Stomach (tissue), 9 donors: ENCODE results near the gene ANTKMT. TPM values are rescaled to one million over a fixed set of nuclear protein-coding genes. Genes with fewer than 3 reads are reported as not detected.

ENCODE experiments used
- DNase-seq, 2 donors: peaks; one replicate each; pipeline versions ENCODE4 v3.0.0 to v3.0.0-alpha.2; 2013 to 2019
- H3K27ac ChIP-seq, 5 donors: fragments of 200-600 bp in 4 of 5; sonication (generic) in 4 of 5; one replicate each; pipeline ENCODE4 v1.5.1; 2013 to 2019; ENCODE audit warnings: mild to moderate bottlenecking in 1 of 5, moderate library complexity in 1 of 5
- H3K27me3 ChIP-seq, 3 donors: fragments of 200-600 bp; sonication (generic); one replicate each; pipeline ENCODE4 v1.5.1; 2017 to 2019; ENCODE audit warnings: mixed run types in 1 of 3
- H3K36me3 ChIP-seq, 4 donors: fragments of 200-600 bp; sonication (generic); 1 replicate in 3 of 4; 2 replicates in 1 of 4; pipeline ENCODE4 v1.5.1; 2016 to 2019
- H3K4me1 ChIP-seq, 4 donors: fragments of 200-600 bp; sonication (generic); one replicate each; pipeline ENCODE4 v1.5.1; 2016 to 2019
- H3K4me3 ChIP-seq, 4 donors: fragments of 200-600 bp; sonication (generic) in 3 of 4; one replicate each; pipeline ENCODE4 v1.5.1; 2016 to 2019; ENCODE audit warnings: mild to moderate bottlenecking in 1 of 4
- H3K9me3 ChIP-seq, 4 donors: fragments of 200-600 bp; sonication (generic); one replicate each; pipeline ENCODE4 v1.5.1; 2016 to 2019
- EP300 ChIP-seq: sonication (generic); formaldehyde crosslinking; IDR thresholded peaks from one replicate; pipeline ENCODE4 v1.6.1; 2017; ENCODE audit warnings: antibody characterized with exemption
- POLR2A ChIP-seq, 4 donors: fragments of 450-650 bp; IDR thresholded peaks; one replicate each; pipeline ENCODE4 v1.6.1; 2016; ENCODE audit warnings: antibody characterized with exemption in 4 of 4, control low read depth in 2 of 4, mild to moderate bottlenecking in 1 of 4, moderate library complexity in 1 of 4
- POLR2AphosphoS5 ChIP-seq, 3 donors: sonication (generic); formaldehyde crosslinking; IDR thresholded peaks; one replicate each; pipeline ENCODE4 v1.6.1; 2016; ENCODE audit warnings: antibody characterized with exemption in 3 of 3
- WGBS, 5 donors: extraction: QIAGEN DNeasy Blood & Tissue Kit in 3 of 5; methylation state at CpG; one replicate each; pipeline versions ENCODE4 v1.1.5 to v1.1.7; 2013 to 2018; 5-methylcytosine and 5-hydroxymethylcytosine counted together
- intact Hi-C: fragments of 100-400 bp; cut with DNase I; formaldehyde crosslinking; loops from one replicate; pipeline ENCODE4 v1.15.1; 2023; ENCODE audit warnings: low total_unique reads
- polyA plus RNA-seq, 3 donors: library from polyadenylated mRNA; stranded (reverse); fragments of 200-250 nt; gene quantifications; one replicate each; pipeline ENCODE4 v1.2.3, GENCODE V29; 2013
- total RNA-seq, 5 donors: library from RNA; depleted of rRNA; stranded (reverse); fragments of >200 nt; gene quantifications; one replicate each; pipeline versions ENCODE4 v1.1.0 to v1.2.3, GENCODE V29; 2014 to 2016
- TF ChIP-seq, protein P1 (sequence below), 7 experiments: fragments of 450-650 bp in 4 of 7; fragments of 200-600 bp in 3 of 7; sonication (generic) in 3 of 7; IDR thresholded peaks; one replicate each; pipeline ENCODE4 v1.5.1; 2016 to 2019; ENCODE audit warnings: antibody characterized with exemption in 7 of 7, control low read depth in 2 of 7, mild to moderate bottlenecking in 1 of 7
- donor health status: healthy with polysubstance abuse.
- donor health status: Bipolar disorder and iron deficiency.
- donor health status: healthy.

ANTKMT gene
- total and polyA plus RNA-seq, 8 donors, result 9.7 to 602 (median 51.5) TPM

GRCh38 chr16:673399-673991 lies 47.5 kb upstream of the ANTKMT start:
- Histone ChIP-seq H3K27ac (no peak overlapping the region), H3K27me3 (peaks cover 0 to 18% (median 0%) of the 10 kb centered on the region in 3 donors), H3K4me3 (no peak overlapping the region), H3K4me1 (peaks cover 32 to 57% (median 49%) of the 10 kb centered on the region in 4 donors), H3K9me3 (no peaks in the 10 kb centered on the region), H3K36me3 (peaks cover 44 to 53% (median 52%) of the 10 kb centered on the region in 4 donors)
- WGBS, 5 donors, result 87 to 94% (median 89%) methylated on average over 8 to 18 of the region's 18 CpGs
- intact Hi-C loops, result no loop called here
- TF ChIP-seq EP300 (no peak), POLR2A (IDR thresholded peaks at IDR 0.05) (no peak), POLR2AphosphoS5 (IDR thresholded peaks at IDR 0.05) (no peak)
- TF ChIP-seq, protein P1, sequence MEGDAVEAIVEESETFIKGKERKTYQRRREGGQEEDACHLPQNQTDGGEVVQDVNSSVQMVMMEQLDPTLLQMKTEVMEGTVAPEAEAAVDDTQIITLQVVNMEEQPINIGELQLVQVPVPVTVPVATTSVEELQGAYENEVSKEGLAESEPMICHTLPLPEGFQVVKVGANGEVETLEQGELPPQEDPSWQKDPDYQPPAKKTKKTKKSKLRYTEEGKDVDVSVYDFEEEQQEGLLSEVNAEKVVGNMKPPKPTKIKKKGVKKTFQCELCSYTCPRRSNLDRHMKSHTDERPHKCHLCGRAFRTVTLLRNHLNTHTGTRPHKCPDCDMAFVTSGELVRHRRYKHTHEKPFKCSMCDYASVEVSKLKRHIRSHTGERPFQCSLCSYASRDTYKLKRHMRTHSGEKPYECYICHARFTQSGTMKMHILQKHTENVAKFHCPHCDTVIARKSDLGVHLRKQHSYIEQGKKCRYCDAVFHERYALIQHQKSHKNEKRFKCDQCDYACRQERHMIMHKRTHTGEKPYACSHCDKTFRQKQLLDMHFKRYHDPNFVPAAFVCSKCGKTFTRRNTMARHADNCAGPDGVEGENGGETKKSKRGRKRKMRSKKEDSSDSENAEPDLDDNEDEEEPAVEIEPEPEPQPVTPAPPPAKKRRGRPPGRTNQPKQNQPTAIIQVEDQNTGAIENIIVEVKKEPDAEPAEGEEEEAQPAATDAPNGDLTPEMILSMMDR (IDR thresholded peaks at IDR 0.05), result no peak
- DNase-seq, result no peak

DNA sequence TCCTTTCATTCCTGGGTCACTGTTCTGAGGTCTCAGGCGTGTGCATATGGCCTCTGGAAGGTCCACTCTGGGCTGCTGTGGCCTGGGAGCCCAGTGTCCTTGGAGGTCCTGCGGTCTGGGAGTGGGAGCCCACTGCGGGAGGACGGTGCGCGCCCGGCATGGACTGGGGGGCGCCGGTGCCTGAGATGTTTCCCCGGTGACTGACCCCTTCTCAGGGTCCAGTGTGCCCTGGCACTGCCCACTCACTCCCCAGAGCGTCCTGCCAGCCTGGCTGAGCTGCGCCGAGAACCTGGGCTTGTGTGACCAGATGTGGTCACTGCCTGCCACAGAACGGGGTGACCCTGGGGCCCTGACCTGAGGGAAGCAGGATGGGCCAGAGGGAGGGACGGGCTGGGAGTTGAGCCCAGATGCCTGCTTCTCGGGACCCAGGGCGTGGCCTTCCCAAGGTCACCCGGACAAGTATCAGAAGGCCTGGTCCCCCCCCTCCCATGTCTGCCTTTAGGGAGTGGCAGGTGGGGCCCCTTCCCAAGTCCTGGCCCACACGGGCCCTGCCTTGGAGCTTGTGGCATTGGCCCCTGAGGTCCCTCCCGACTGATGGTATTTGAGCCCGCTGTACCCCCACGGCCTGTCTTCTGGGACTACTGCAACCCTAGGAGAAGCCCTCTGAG lies 46.6 kb upstream of the ANTKMT start:
- no peak for DNase-seq

GRCh38 chr16:674968-675883 lies 45.7 kb upstream of the ANTKMT start, which contains the start of gene RHBDL1:
Gene RHBDL1 (plus strand): TSS chr16:675671. CDS start chr16:675791, 120 bp downstream.
- Histone ChIP-seq H3K4me3 (peak within 1 kb of the TSS; percentile 36 to 45 (median 38)), H3K27me3 (peaks cover 0 to 18% (median 0%) of the 10 kb centered on the region in 3 donors), H3K4me1 (peaks cover 22 to 50% (median 47%) of the 10 kb centered on the region in 4 donors), H3K27ac (peak within 1 kb of the TSS in 2 of 5 donors; percentile 25 to 67), H3K9me3 (no peaks in the 10 kb centered on the region), H3K36me3 (peaks cover 37 to 42% (median 41%) of the 10 kb centered on the region in 4 donors)
- WGBS, 5 donors, result 3 to 11% (median 6%) methylated on average over 25 to 73 of the region's 73 CpGs
- DNase-seq, result peak in 1 of 2 donors; percentile 76
- intact Hi-C loops, result no loop called here
- TF ChIP-seq EP300 (no peak), POLR2A (IDR thresholded peaks at IDR 0.05) (no peak), POLR2AphosphoS5 (IDR thresholded peaks at IDR 0.05) (no peak)
- TF ChIP-seq, protein P1 (IDR thresholded peaks at IDR 0.05), result no peak

More for the DNA sequence above, 46.6 kb upstream of the ANTKMT start:
- H3K9me3 ChIP-seq, result no peaks in the 10 kb centered on the region
- intact Hi-C loops, result no loop called here
- peak overlapping the region in 1 of 4 donors; percentile 45 for H3K4me3 ChIP-seq
- H3K4me1 ChIP-seq, result peaks cover 24 to 56% (median 49%) of the 10 kb centered on the region in 4 donors
- peaks cover 0 to 18% (median 0%) of the 10 kb centered on the region in 3 donors for H3K27me3 ChIP-seq
- TF ChIP-seq EP300 (no peak), POLR2A (IDR thresholded peaks at IDR 0.05) (no peak), POLR2AphosphoS5 (IDR thresholded peaks at IDR 0.05) (no peak)
- TF ChIP-seq, protein P1 (IDR thresholded peaks at IDR 0.05), result no peak
- 68 to 80% (median 73%) methylated on average over 22 of the region's 22 CpGs for WGBS, 5 donors
- H3K36me3 ChIP-seq, result peaks cover 44 to 51% (median 50%) of the 10 kb centered on the region in 4 donors
- H3K27ac ChIP-seq, result no peak overlapping the region
